A549 (cell line): ENCODE measurements around the gene ROBO1. TPM values are rescaled to one million over a fixed set of nuclear protein-coding genes. Genes with fewer than 3 reads are reported as not detected.

ENCODE experiments used
- ATAC-seq, 2 experiments: fragments of 200-7000 bp in 1 of 2; fragments of >200 bp in 1 of 2; cut with Nextera tagmentation in 1 of 2; cut with Tn5 transposase in 1 of 2; 3 replicates each; pipeline versions ENCODE4 v1.8.0 to v1.9.1; 2018 to 2020; ENCODE audit warnings: mild to moderate bottlenecking in 1 of 2, moderate library complexity in 1 of 2
- CTCF ChIA-PET: fragments of 300-600 bp; sonication (Branson Sonifier 250); formaldehyde crosslinking; extraction: SDS; loops from one replicate; lab custom pipeline; 2021; ENCODE audit warnings: antibody characterized with exemption, inconsistent platforms; lab: Yijun Ruan, JAX
- POLR2A ChIA-PET: fragments of 350-600 bp; formaldehyde crosslinking; extraction: SDS; loops from one replicate; lab custom pipeline; 2021; ENCODE audit warnings: antibody characterized with exemption, inconsistent platforms; lab: Yijun Ruan, JAX
- DNase-seq, 2 experiments: peaks; one replicate each; pipeline versions ENCODE4 v3.0.0 to v3.0.0-alpha.2; 2011 to 2016; ENCODE audit warnings: low read depth in 1 of 2, low spot score in 1 of 2
- FAIRE-seq: peaks from 2 replicates; lab custom pipeline; 2011; peaks lifted over from hg19 to GRCh38; lab: Jason Lieb, UNC
- H3K27ac ChIP-seq, 2 experiments: fragments of >200 bp; sonication (Bioruptor Twin); formaldehyde crosslinking; 3 replicates each; pipeline ENCODE4 v1.5.1; 2016 to 2017
- H3K4me1 ChIP-seq: fragments of >200 bp; sonication (Bioruptor Twin); formaldehyde crosslinking; 3 replicates; pipeline ENCODE4 v1.6.1; 2016
- H3K4me2 ChIP-seq: fragments of >200 bp; sonication (Bioruptor Twin); formaldehyde crosslinking; 3 replicates; pipeline ENCODE4 v1.6.1; 2016
- H3K4me3 ChIP-seq: fragments of >200 bp; sonication (Bioruptor Twin); formaldehyde crosslinking; 3 replicates; pipeline ENCODE4 v1.5.1; 2016
- H3K9me3 ChIP-seq: fragments of >200 bp; sonication (Bioruptor Twin); formaldehyde crosslinking; 3 replicates; pipeline ENCODE4 v1.6.1; 2016
- CBX2 ChIP-seq: fragments of 200-600 bp; sonication (generic); IDR thresholded peaks from 2 replicates; pipeline ENCODE4 v1.6.1; 2016; ENCODE audit warnings: low read depth, mild to moderate bottlenecking, borderline replicate concordance
- CHD2 ChIP-seq: fragments of 150-350 bp; IDR thresholded peaks from 2 replicates; pipeline ENCODE4 v1.6.1; 2014; ENCODE audit warnings: low read length; ENCODE audit not compliant: partially characterized antibody
- EHF ChIP-seq: fragments of 250-450 bp; sonication (Bioruptor Pico); IDR thresholded peaks from 2 replicates; pipeline ENCODE4 v1.5.0; 2020; ENCODE audit warnings: mild to moderate bottlenecking
- FOSL2 ChIP-seq, 2 experiments: fragments of 450-650 bp in 1 of 2; fragments of >200 bp in 1 of 2; sonication (Bioruptor Twin) in 1 of 2; formaldehyde crosslinking; IDR thresholded peaks; 2 replicates each; pipeline versions ENCODE4 v1.5.0 to v1.6.1; 2016 to 2020; ENCODE audit warnings: mild to moderate bottlenecking in 1 of 2, moderate library complexity in 1 of 2
- HDAC2 ChIP-seq: fragments of 200-600 bp; sonication (generic); IDR thresholded peaks from 2 replicates; pipeline ENCODE4 v1.6.1; 2016
- HEYL ChIP-seq: fragments of 250-450 bp; sonication (Bioruptor Pico); IDR thresholded peaks from 2 replicates; pipeline ENCODE4 v1.8.0; 2021; ENCODE audit warnings: mild to moderate bottlenecking, moderate library complexity
- KDM1A ChIP-seq: fragments of 200-600 bp; sonication (generic); IDR thresholded peaks from 2 replicates; pipeline ENCODE4 v1.6.1; 2016; ENCODE audit warnings: low read depth, mild to moderate bottlenecking
- MAFK ChIP-seq: fragments of 450-650 bp; IDR thresholded peaks from 2 replicates; pipeline ENCODE4 v1.6.1; 2014; ENCODE audit not compliant: partially characterized antibody
- MAZ ChIP-seq: fragments of 150-350 bp; IDR thresholded peaks from 2 replicates; pipeline ENCODE4 v1.6.1; 2014; ENCODE audit warnings: antibody characterized with exemption, low read depth, low read length, borderline replicate concordance
- MYC ChIP-seq: IDR thresholded peaks from 2 replicates; pipeline ENCODE4 v1.6.1; 2012; ENCODE audit warnings: mild to moderate bottlenecking, inconsistent platforms, low read length, improper control_type of control experiment, borderline replicate concordance
- NPAS2 ChIP-seq: fragments of 250-450 bp; sonication (Bioruptor Pico); IDR thresholded peaks from 2 replicates; pipeline ENCODE4 v1.8.0; 2022; ENCODE audit warnings: mild to moderate bottlenecking, moderate library complexity, borderline replicate concordance
- PHF8 ChIP-seq: fragments of 200-600 bp; sonication (generic); IDR thresholded peaks from 2 replicates; pipeline ENCODE4 v1.6.1; 2016; ENCODE audit warnings: low read depth, mild to moderate bottlenecking, antibody characterized with exemption, moderate library complexity, borderline replicate concordance
- POLR2A ChIP-seq: IDR thresholded peaks from 2 replicates; pipeline ENCODE4 v1.6.1; 2012; ENCODE audit warnings: mild to moderate bottlenecking, low read length
- RFX5 ChIP-seq: fragments of 450-650 bp; IDR thresholded peaks from 2 replicates; pipeline ENCODE4 v1.7.1; 2014; ENCODE audit warnings: antibody characterized with exemption, mild to moderate bottlenecking, moderate library complexity
- ZFP36 ChIP-seq: fragments of 450-650 bp; IDR thresholded peaks from 2 replicates; pipeline ENCODE4 v1.6.1; 2014; ENCODE audit warnings: borderline replicate concordance; ENCODE audit not compliant: partially characterized antibody
- ZSCAN20 ChIP-seq: fragments of 250-450 bp; sonication (Bioruptor Pico); IDR thresholded peaks from 2 replicates; pipeline ENCODE4 v1.8.0; 2022; ENCODE audit warnings: mild to moderate bottlenecking, moderate library complexity
- WGBS: methylation state at CpG from one replicate; pipeline ENCODE4 v1.1.6; 2017; ENCODE audit errors: missing lambda C conversion rate; 5-methylcytosine and 5-hydroxymethylcytosine counted together
- polyA plus RNA-seq, 4 experiments: library from polyadenylated mRNA; depleted of rRNA in 3 of 4; stranded (reverse); fragments of >200 nt; fragmentation: RNase III in 1 of 4; extraction: RNeasy Plus Mini Kit Qiagen cat#74134 plus additional on column Dnase treatment in 1 of 4; gene quantifications; 2 replicates in 3 of 4; 3 replicates in 1 of 4; pipeline ENCODE4 v1.2.3, GENCODE V29; 2011 to 2017
- TF ChIP-seq, protein P1 (sequence below): IDR thresholded peaks from 2 replicates; pipeline ENCODE4 v1.6.1; 2012; ENCODE audit warnings: low read depth, borderline replicate concordance
- TF ChIP-seq, protein P2 (sequence below): fragments of 250-450 bp; sonication (Bioruptor Pico); IDR thresholded peaks from 2 replicates; pipeline ENCODE4 v1.5.0; 2020; ENCODE audit warnings: low read depth, mild to moderate bottlenecking, moderate library complexity
- TF ChIP-seq, protein P3 (sequence below): IDR thresholded peaks from 2 replicates; pipeline ENCODE4 v1.6.1; 2012
- TF ChIP-seq, protein P4 (sequence below): fragments of >200 bp; sonication (Bioruptor Twin); formaldehyde crosslinking; IDR thresholded peaks from 3 replicates; pipeline ENCODE4 v1.5.1; 2016
- TF ChIP-seq, protein P5 (sequence below): fragments of 250-450 bp; sonication (Bioruptor Pico); IDR thresholded peaks from 2 replicates; pipeline ENCODE4 v1.5.0; 2021; ENCODE audit warnings: mild to moderate bottlenecking, moderate library complexity, borderline replicate concordance

Gene ROBO1
- polyA plus RNA-seq, 2 of the 4 experiments (the other 2 are of a cell fraction): 25.3 to 35.6 TPM

DNA sequence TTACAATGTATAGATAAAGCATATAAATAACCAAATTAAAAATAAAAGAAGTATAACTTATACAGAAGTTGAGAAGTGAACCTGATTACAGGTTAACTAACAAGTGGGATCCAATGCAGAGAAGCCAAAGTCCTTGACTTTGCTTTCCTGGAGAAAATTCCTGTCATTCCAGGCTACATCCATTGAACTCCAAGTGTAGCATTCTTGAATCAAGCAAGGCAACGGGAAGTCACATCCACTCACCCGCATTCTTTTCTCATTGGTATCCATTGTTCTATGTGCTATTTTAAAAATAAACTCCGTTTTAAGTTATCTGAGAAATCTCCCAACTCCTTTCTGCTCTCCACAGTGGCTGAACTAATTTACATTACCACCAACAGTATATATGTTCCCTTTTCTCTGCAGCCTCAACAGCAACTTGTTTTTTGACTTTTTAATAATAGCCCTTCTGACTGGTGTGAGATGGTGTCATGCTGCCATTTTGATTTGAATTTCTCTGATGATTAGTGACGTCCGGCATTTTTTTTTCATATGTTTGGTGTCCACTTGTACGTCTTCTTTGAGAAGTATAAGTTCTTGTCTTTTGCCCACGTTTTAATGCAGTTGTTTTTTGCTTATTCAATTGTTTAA lies 534.3 kb downstream of the ROBO1 start (continued):
- no peak for TF ChIP-seq ZSCAN20
- TF ChIP-seq, protein P1, sequence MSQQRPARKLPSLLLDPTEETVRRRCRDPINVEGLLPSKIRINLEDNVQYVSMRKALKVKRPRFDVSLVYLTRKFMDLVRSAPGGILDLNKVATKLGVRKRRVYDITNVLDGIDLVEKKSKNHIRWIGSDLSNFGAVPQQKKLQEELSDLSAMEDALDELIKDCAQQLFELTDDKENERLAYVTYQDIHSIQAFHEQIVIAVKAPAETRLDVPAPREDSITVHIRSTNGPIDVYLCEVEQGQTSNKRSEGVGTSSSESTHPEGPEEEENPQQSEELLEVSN: no peak

DNA sequence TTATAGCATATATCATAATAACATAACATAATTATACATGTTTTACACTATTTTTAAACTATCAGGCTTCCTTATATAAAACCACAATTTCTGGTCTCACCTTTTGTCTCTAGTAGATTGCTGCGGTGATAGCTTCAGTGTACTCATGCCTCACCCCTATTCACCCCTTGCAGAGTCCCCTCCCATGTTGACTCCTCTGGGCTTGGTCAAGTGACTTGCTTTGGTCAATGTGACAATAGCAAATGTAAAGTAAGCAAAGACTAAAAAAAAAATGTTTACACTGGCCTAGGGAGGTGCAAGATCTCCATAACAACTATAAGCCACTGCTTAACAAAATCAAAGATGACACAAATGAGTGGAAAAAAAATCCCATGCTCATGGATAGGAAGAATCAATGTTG lies 537.5 kb downstream of the ROBO1 start:
- H3K4me2 ChIP-seq: no peak overlapping the region
- DNase-seq (no peak), ATAC-seq (no peak), FAIRE-seq (no peak)
- no peaks in the 10 kb centered on the region for H3K4me1 ChIP-seq
- H3K27ac ChIP-seq: no peak overlapping the region
- WGBS: 17% methylated on average over 1 of the region's 1 CpG
- CTCF ChIA-PET: no interaction called here
- POLR2A ChIA-PET: no interaction called here
- TF ChIP-seq MAZ (no peak), POLR2A (no peak), ZFP36 (no peak), NPAS2 (CRISPR knock-in tag) (no peak), HEYL (CRISPR knock-in tag) (no peak), EHF (CRISPR knock-in tag) (no peak), MYC (no peak), PHF8 (no peak), CBX2 (no peak), FOSL2 (IDR thresholded peaks at IDR 0.05) (no peak), FOSL2 (CRISPR knock-in tag; IDR thresholded peaks at IDR 0.05) (no peak), MAFK (no peak), RFX5 (no peak), CHD2 (no peak), HDAC2 (no peak), KDM1A (no peak)
- TF ChIP-seq, protein P2, sequence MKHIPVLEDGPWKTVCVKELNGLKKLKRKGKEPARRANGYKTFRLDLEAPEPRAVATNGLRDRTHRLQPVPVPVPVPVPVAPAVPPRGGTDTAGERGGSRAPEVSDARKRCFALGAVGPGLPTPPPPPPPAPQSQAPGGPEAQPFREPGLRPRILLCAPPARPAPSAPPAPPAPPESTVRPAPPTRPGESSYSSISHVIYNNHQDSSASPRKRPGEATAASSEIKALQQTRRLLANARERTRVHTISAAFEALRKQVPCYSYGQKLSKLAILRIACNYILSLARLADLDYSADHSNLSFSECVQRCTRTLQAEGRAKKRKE (CRISPR knock-in tag): no peak
- TF ChIP-seq, protein P3, sequence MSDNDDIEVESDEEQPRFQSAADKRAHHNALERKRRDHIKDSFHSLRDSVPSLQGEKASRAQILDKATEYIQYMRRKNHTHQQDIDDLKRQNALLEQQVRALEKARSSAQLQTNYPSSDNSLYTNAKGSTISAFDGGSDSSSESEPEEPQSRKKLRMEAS: no peak
- TF ChIP-seq, protein P4, sequence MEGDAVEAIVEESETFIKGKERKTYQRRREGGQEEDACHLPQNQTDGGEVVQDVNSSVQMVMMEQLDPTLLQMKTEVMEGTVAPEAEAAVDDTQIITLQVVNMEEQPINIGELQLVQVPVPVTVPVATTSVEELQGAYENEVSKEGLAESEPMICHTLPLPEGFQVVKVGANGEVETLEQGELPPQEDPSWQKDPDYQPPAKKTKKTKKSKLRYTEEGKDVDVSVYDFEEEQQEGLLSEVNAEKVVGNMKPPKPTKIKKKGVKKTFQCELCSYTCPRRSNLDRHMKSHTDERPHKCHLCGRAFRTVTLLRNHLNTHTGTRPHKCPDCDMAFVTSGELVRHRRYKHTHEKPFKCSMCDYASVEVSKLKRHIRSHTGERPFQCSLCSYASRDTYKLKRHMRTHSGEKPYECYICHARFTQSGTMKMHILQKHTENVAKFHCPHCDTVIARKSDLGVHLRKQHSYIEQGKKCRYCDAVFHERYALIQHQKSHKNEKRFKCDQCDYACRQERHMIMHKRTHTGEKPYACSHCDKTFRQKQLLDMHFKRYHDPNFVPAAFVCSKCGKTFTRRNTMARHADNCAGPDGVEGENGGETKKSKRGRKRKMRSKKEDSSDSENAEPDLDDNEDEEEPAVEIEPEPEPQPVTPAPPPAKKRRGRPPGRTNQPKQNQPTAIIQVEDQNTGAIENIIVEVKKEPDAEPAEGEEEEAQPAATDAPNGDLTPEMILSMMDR: no peak
- TF ChIP-seq, protein P5, sequence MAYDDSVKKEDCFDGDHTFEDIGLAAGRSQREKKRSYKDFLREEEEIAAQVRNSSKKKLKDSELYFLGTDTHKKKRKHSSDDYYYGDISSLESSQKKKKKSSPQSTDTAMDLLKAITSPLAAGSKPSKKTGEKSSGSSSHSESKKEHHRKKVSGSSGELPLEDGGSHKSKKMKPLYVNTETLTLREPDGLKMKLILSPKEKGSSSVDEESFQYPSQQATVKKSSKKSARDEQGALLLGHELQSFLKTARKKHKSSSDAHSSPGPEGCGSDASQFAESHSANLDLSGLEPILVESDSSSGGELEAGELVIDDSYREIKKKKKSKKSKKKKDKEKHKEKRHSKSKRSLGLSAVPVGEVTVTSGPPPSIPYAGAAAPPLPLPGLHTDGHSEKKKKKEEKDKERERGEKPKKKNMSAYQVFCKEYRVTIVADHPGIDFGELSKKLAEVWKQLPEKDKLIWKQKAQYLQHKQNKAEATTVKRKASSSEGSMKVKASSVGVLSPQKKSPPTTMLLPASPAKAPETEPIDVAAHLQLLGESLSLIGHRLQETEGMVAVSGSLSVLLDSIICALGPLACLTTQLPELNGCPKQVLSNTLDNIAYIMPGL (CRISPR knock-in tag): no peak
- TF ChIP-seq, all 56 proteins: peak for 0
- Histone ChIP-seq H3K4me3 (no peak overlapping the region), H3K9me3 (no peaks in the 10 kb centered on the region)
